ENCODE results near the gene RNF150.

RNF150 gene

GRCh38 chr4:141130947-141131605 is 2.2 kb downstream of the RNF150 start:
- DNase-seq: no peak

- no peak for DNase-seq
Measured at GRCh38 chr4:141127884-141128283, 5.4 kb downstream of the RNF150 start.

GRCh38 chr4:141126769-141127168 is 6.5 kb downstream of the RNF150 start:
- DNase-seq: no peak

GRCh38 chr4:141124224-141124623 is 9.0 kb downstream of the RNF150 start:
- no peak for DNase-seq

GRCh38 chr4:141121768-141122454 is 11.4 kb downstream of the RNF150 start:
- no peak for DNase-seq

GRCh38 chr4:141121101-141121500 is 12.2 kb downstream of the RNF150 start:
- DNase-seq: no peak

- DNase-seq: no peak
Measured at GRCh38 chr4:141120036-141120593, 13.2 kb downstream of the RNF150 start.

GRCh38 chr4:141119071-141119470 is 14.2 kb downstream of the RNF150 start:
- no peak for DNase-seq

GRCh38 chr4:141118381-141118780 is 14.9 kb downstream of the RNF150 start:
- DNase-seq: no peak

GRCh38 chr4:141117935-141118334 is 15.3 kb downstream of the RNF150 start:
- DNase-seq: no peak

- DNase-seq: no peak
Measured at GRCh38 chr4:141109983-141110382, 23.3 kb downstream of the RNF150 start.

GRCh38 chr4:141107927-141108326 is 25.3 kb downstream of the RNF150 start:
- no peak for DNase-seq

- no peak for DNase-seq
Measured at GRCh38 chr4:141102367-141102766, 30.9 kb downstream of the RNF150 start.

GRCh38 chr4:141101511-141101910 is 31.8 kb downstream of the RNF150 start:
- DNase-seq: no peak

GRCh38 chr4:141099326-141099725 is 33.9 kb downstream of the RNF150 start:
- no peak for DNase-seq

GRCh38 chr4:141098163-141098562 is 35.1 kb downstream of the RNF150 start:
- DNase-seq: no peak

GRCh38 chr4:141090473-141090872 is 42.8 kb downstream of the RNF150 start:
- DNase-seq: no peak

- DNase-seq: no peak
Measured at GRCh38 chr4:141081921-141082395, 51.3 kb downstream of the RNF150 start.

- no peak for DNase-seq
Measured at GRCh38 chr4:141080668-141081067, 52.6 kb downstream of the RNF150 start.

GRCh38 chr4:141079393-141079930 is 53.8 kb downstream of the RNF150 start:
- no peak for DNase-seq

GRCh38 chr4:141078871-141079270 is 54.4 kb downstream of the RNF150 start:
- no peak for DNase-seq

GRCh38 chr4:141077611-141078225 is 55.6 kb downstream of the RNF150 start:
- no peak for DNase-seq

GRCh38 chr4:141075553-141075952 is 57.7 kb downstream of the RNF150 start:
- no peak for DNase-seq
